Osteoblast (primary cell): Measurements from ENCODE around the gene CPT1B. TPM values are rescaled to one million over a fixed set of nuclear protein-coding genes. Genes with fewer than 3 reads are reported as not detected.

Experiments
- DNase-seq: peaks from one replicate; pipeline ENCODE4 v3.0.0; 2011; ENCODE audit warnings: low spot score, mixed read lengths; ENCODE audit not compliant: insufficient read length; ENCODE audit errors: missing footprints
- H2AFZ ChIP-seq: 2 replicates; pipeline ENCODE4 v1.6.0; 2011; ENCODE audit warnings: mild to moderate bottlenecking, low read length
- H3K27ac ChIP-seq: 2 replicates; pipeline ENCODE4 v1.5.1; 2011; ENCODE audit warnings: mild to moderate bottlenecking, low read depth, low read length, moderate library complexity
- H3K27me3 ChIP-seq: 2 replicates; pipeline ENCODE4 v1.6.0; 2012; ENCODE audit warnings: mild to moderate bottlenecking, control low read depth, inconsistent platforms, low read length, moderate library complexity; ENCODE audit not compliant: insufficient read depth
- H3K36me3 ChIP-seq: 2 replicates; pipeline ENCODE4 v1.5.1; 2011; ENCODE audit warnings: mild to moderate bottlenecking, low read length, control low read depth, moderate library complexity; ENCODE audit not compliant: insufficient read depth
- H3K4me1 ChIP-seq: 2 replicates; pipeline ENCODE4 v1.5.1; 2011; ENCODE audit warnings: mild to moderate bottlenecking, low read length, control low read depth, moderate library complexity; ENCODE audit not compliant: insufficient read depth
- H3K4me2 ChIP-seq: 2 replicates; pipeline ENCODE4 v1.6.0; 2011; ENCODE audit warnings: mild to moderate bottlenecking, low read length; ENCODE audit not compliant: insufficient read depth
- H3K4me3 ChIP-seq: fragments of 200-600 bp; sonication (generic); 3 replicates; pipeline ENCODE4 v1.5.1; 2012; ENCODE audit warnings: mild to moderate bottlenecking, low read length, inconsistent platforms; ENCODE audit not compliant: insufficient read depth
- H3K79me2 ChIP-seq: 2 replicates; pipeline ENCODE4 v1.6.0; 2012; ENCODE audit warnings: mild to moderate bottlenecking, low read length, control low read depth, inconsistent platforms; ENCODE audit not compliant: insufficient read depth
- H3K9me3 ChIP-seq: 2 replicates; pipeline ENCODE4 v1.5.1; 2011; ENCODE audit warnings: low read depth, low read length, control low read depth
- H4K20me1 ChIP-seq: 2 replicates; pipeline ENCODE4 v1.6.0; 2012; ENCODE audit warnings: mild to moderate bottlenecking, low read length, control low read depth; ENCODE audit not compliant: insufficient read depth
- total RNA-seq: library from RNA; depleted of rRNA; stranded (reverse); fragments of >200 nt; gene quantifications from 2 replicates; pipeline ENCODE4 v1.2.3, GENCODE V29; 2012
- TF ChIP-seq, protein P1 (sequence below): IDR thresholded peaks from 2 replicates; pipeline ENCODE4 v1.5.1; 2011; ENCODE audit warnings: mild to moderate bottlenecking, low read depth, low read length, moderate library complexity; ENCODE audit errors: extremely low read depth

The CPT1B gene
- total RNA-seq, 1 donor: 1.8 TPM

DNA sequence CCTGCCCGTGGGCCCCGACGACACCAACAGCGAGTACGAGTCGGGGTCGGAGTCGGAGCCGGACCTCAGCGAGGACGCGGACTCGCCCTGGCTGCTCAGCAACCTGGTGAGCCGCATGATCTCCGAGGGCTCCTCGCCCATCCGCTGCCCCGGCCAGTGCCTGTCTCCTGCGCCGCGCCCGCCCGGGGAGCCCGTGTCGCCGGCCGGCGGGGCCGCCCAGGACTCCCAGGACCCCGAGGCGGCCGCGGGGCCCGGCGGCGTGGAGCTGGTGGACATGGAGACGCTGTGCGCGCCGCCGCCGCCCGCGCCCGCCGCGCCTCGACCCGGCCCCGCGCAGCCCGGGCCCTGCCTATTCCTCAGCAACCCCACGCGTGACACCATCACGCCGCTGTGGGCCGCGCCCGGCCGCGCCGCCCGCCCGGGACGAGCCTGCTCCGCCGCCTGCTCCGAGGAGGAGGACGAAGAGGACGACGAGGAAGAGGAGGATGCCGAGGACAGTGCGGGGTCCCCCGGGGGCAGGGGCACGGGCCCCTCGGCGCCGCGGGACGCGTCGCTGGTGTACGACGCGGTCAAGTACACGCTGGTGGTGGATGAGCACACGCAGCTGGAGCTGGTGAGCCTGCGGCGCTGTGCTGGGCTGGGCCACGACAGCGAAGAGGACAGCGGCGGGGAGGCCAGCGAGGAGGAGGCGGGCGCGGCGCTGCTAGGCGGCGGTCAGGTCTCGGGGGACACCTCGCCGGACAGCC is 26.2 kb upstream of the CPT1B start:
- Histone ChIP-seq H3K79me2 (no peaks in the 10 kb centered on the region), H2AFZ (no peak overlapping the region), H3K36me3 (no peaks in the 10 kb centered on the region), H3K9me3 (no peaks in the 10 kb centered on the region), H3K27ac (no peak overlapping the region), H4K20me1 (peaks cover 4% of the 10 kb centered on the region), H3K4me3 (no peak overlapping the region), H3K27me3 (peaks cover 32% of the 10 kb centered on the region), H3K4me2 (no peak overlapping the region), H3K4me1 (no peaks in the 10 kb centered on the region)
- TF ChIP-seq, protein P1, sequence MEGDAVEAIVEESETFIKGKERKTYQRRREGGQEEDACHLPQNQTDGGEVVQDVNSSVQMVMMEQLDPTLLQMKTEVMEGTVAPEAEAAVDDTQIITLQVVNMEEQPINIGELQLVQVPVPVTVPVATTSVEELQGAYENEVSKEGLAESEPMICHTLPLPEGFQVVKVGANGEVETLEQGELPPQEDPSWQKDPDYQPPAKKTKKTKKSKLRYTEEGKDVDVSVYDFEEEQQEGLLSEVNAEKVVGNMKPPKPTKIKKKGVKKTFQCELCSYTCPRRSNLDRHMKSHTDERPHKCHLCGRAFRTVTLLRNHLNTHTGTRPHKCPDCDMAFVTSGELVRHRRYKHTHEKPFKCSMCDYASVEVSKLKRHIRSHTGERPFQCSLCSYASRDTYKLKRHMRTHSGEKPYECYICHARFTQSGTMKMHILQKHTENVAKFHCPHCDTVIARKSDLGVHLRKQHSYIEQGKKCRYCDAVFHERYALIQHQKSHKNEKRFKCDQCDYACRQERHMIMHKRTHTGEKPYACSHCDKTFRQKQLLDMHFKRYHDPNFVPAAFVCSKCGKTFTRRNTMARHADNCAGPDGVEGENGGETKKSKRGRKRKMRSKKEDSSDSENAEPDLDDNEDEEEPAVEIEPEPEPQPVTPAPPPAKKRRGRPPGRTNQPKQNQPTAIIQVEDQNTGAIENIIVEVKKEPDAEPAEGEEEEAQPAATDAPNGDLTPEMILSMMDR: no peak
- peak; percentile 80 for DNase-seq

DNA sequence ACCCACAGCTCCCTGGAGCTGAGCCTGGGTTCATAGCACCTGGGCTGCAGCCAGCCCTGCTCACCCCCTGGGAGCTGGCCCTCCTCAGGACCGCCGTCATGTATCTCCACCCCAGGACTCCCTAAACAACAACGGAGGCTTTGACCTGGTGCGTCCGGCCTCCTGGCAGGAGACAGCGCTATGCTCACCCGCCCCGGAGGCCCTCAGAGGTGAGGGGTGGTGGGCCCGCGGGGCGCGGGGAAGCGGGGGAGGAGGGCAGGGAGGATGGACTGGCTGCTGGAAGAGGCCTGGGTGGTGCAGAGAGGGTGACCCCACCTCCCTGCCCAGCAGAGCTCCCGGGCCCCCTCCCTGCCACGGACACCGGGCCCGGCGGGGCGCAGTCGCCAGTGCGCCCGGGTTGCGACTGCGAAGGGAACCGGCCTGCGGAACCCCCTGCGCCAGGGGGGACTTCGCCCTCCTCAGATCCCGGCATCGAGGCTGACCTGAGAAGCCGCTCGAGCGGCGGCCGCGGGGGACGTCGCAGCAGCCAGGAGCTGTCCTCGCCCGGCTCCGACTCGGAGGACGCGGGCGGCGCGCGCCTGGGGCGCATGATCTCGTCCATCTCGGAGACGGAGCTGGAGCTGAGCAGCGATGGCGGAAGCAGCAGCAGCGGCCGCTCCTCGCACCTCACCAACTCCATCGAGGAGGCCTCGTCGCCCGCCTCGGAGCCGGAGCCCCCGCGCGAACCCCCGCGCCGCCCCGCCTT is 25.5 kb upstream of the CPT1B start:
- Histone ChIP-seq H3K4me2 (no peak overlapping the region), H3K79me2 (no peaks in the 10 kb centered on the region), H3K36me3 (no peaks in the 10 kb centered on the region), H3K27ac (no peak overlapping the region), H3K9me3 (no peaks in the 10 kb centered on the region), H3K4me3 (no peak overlapping the region), H2AFZ (no peak overlapping the region), H3K4me1 (no peaks in the 10 kb centered on the region), H3K27me3 (peaks cover 32% of the 10 kb centered on the region), H4K20me1 (peaks cover 4% of the 10 kb centered on the region)
- peak; percentile 83 for DNase-seq
- TF ChIP-seq, protein P1: no peak

DNA sequence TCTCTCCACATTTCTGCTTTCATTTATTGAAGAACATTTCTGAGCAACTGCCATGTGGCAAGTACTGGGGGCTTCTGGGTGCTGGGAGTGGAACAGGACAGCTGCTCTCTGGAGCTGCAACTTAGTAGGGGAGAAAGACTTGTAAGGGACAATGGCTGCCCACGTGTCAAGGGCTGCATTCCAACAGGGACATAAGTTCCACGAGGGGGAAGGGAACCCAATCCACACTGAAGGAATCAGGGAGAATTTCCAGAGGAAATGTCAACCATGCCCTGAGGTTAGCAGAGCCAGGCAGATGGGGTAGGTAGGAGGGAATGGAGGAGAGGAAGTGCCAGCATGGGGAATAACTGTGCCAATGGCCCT is 24.1 kb upstream of the CPT1B start:
- H2AFZ ChIP-seq: no peak overlapping the region
- TF ChIP-seq, protein P1: no peak
- H3K27me3 ChIP-seq: peaks cover 32% of the 10 kb centered on the region
- H3K79me2 ChIP-seq: no peaks in the 10 kb centered on the region
- no peaks in the 10 kb centered on the region for H3K9me3 ChIP-seq
- no peak overlapping the region for H3K27ac ChIP-seq
- peak; percentile 79 for DNase-seq
- peaks cover 4% of the 10 kb centered on the region for H4K20me1 ChIP-seq
- H3K4me2 ChIP-seq: no peak overlapping the region
- H3K4me1 ChIP-seq: no peaks in the 10 kb centered on the region
- H3K4me3 ChIP-seq: no peak overlapping the region
- no peaks in the 10 kb centered on the region for H3K36me3 ChIP-seq

DNA sequence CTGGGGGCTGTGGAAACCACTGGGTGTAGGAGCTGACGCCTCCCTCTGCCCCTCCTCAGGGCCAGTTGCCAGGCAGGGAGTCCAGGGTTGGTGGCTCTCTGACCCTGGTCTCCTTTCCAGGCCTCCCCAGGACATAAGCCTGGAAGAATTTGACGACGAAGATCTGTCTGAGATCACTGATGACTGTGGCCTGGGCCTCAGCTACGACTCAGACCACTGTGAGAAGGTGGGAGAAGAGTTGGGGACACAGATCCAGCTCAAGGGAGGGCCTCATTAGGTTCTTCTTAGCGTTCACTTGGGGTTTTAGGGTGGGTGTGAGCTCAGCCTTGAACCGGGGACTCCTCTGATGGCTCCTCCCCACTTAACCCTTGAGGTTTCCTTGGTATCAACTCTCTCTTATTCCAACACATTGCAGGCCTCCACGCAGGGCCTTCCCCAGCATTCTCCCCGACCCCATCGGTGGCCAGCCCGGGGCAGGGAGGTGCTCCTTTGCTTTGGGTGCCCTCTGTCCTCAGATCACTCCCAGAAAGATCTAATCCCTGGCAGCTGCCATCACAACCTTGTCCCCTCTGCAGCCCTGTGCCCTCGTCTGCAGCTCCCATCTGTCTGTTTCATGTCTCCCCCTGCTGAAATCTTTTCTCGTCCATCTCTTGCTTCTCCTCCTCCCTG is 23.6 kb upstream of the CPT1B start:
- Histone ChIP-seq H3K36me3 (no peaks in the 10 kb centered on the region), H3K9me3 (no peaks in the 10 kb centered on the region), H3K4me1 (no peaks in the 10 kb centered on the region), H3K27ac (no peak overlapping the region), H4K20me1 (peaks cover 4% of the 10 kb centered on the region), H3K4me3 (no peak overlapping the region), H2AFZ (no peak overlapping the region), H3K79me2 (no peaks in the 10 kb centered on the region), H3K4me2 (no peak overlapping the region), H3K27me3 (peaks cover 32% of the 10 kb centered on the region)
- DNase-seq: peak; percentile 79
- TF ChIP-seq, protein P1: no peak
